HG02763 (cell line): ENCODE data around the gene PELI2.

Experiments used
- ATAC-seq: cut with Tn5 transposase; IDR thresholded peaks from one replicate; pipeline ENCODE4 v1.9.1; 2021; ENCODE audit warnings: mild to moderate bottlenecking, moderate library complexity; ENCODE audit not compliant: unreplicated experiment

The PELI2 gene

DNA sequence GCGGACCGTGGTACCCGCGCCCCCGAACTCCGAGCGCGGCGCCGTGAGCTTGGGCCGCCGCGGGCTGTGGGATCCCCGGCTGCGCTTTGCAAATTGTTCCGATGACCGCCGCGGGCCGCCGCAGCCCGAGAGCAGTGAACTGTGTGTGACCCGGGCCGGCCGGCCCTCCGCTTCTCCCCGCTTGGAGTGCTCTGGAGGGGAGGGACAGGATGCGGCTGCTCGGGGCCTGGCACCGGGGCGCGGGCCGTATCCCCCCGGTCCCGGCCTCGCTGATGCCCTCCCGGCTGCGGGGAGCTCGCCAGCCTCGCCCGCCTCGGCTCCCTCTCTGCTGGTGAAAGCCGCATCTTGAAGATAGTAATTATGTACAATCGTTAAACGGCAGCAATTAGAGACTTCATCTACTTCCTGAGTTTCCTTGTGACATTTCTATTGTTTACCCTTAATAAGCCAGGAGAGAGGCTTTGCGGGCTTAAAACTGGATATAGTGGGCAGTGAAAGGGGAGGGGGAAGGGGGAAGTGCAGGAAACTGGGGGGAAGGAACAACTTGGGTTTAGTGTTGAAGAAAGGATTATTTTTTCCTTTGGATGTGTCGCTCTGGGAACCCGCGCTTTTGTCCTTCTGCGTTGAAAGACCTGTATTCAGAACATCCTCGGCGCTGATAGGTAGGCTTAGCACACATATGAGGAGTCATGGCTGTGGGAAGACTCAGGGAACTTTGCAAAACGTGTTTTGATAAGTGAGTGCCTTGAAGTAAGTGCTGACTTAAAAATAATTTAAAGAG lies 1.2 kb downstream of the PELI2 start:
- no peak for ATAC-seq

DNA sequence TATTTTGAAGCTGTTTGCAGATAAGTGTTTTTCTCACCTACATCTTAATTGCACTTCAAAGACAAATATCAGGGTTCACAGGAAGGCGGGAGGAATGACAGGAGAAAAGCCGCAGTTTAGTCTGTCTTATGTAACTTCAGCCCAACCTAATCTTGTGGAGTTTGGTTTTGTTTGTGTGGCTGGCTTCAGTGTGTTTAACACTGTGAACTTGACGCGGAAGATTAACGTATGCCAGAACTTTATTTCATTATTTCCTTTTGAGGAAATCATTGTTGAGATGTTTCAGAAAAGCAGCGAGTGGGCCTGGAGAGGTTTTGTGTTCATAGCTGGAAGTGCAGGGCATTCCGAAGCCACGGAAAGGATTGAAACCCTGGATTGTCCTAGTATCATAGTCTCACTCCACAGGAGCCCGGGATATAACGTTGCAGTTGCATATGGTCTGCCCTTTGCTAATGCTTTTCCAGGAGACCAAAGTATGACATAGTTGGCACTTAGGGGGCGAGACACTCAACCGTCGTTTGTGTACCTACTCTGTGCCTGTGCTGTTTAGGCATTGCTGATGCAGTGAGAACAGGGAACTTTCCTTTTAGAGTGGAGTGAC lies 2.0 kb downstream of the PELI2 start:
- ATAC-seq: no peak

DNA sequence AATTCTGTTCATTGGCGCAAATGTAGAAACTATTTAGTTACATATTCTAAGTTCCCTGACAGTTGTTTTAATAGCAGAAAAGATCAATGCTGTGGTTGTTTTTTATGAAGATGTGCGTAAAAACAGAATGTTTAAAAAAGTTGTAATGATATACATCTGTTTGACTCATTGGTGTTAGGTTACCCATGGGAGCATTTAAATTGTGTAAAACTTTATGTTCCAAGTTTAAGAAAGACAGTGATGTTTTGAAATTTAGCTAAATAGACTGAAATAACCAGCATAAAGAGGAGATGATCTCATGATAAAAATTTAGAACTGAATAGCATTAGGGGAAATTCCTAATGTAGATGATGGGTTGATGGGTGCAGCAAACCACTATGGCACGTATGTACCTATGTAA lies 3.6 kb downstream of the PELI2 start:
- ATAC-seq: no peak

DNA sequence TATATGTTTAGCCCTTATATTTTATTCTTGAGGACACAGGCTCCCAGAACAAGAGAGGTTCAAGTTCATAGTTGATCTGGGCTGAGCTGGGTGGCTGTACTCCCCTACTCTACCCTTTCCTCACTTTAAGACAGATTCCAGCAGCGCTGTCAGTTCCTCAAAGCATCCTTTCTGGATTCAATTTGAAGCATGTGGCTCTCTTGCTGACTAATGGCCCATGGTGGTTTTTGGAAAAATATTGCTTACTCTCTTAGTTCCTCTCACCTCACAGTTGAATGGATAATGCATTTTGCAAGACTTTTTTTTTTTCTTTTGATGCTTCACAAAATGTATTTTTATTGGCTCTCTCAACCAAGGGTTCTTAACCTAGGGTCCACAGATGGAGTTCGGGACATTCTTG lies 4.1 kb downstream of the PELI2 start:
- no peak for ATAC-seq

DNA sequence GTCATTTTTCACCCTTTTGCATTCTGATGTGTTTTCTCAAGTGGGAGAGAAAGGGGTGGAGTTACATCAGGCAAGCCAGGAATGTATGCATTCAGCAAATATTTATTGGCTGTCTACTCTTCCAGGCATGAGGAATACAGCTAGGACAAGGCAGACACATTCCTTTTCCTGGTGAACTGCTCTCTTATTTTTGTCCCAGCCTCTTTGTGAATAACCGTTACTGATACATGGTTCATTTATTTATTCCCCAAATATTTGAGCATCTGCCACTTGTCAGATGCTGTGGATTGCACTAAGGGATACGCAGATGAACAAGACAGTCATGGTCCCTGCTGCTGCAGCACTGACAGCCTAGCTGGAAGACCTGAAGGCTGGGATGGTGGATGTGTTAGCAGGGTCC lies 6.1 kb downstream of the PELI2 start:
- ATAC-seq: no peak

DNA sequence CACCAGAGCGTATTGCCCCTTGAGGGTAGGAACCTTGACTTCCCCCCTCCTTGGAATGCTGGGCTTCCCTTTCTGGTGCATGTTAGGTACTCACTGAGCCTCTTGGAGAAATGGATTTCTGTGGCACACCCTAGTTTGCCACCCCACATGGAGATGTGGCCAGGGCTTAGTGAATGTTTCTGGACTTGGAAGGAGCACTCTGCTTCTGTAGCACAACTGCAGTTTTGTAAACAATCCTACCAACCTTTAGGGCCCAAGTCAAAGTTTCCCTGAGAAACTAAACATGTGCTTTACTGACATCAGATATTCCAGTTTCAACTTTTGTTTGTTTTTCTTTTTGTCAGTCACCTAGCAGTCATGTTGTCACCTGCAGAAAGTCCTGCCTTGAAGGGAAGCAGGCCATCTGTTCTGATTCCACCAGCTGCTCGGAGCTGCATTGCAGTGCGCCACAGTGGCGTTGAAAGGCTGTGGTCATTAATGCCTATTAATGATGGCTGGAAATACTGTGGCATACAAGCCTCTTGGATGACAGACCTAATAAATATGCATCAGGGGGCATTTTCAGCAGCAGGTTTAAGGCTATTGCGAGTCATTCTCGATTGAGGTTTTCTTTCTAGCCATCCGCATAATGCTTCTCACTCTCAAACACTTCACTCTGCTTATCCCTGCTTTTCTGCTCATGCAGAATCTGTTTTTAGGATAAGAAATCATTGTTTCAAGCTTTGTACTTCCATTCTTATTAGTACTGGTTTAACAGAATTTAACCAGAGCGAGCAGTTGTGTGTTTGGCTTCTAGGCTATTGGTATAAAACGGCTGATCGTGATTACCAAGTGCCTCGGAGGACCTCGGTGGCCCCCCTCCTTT lies 7.8 kb downstream of the PELI2 start:
- ATAC-seq: no peak

DNA sequence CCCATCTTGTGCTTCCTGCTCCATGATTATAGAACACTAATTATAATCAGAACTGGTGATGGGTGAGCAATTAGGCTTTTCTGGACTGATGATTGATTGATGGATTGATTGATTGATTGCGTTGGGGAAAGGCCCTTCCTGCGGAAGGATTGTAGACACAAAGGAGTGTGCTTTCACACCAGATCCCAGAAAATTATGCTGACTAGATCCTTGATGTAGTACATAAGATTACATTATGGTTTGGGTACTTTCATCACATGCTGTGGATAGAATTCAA lies 8.4 kb downstream of the PELI2 start:
- ATAC-seq: no peak

DNA sequence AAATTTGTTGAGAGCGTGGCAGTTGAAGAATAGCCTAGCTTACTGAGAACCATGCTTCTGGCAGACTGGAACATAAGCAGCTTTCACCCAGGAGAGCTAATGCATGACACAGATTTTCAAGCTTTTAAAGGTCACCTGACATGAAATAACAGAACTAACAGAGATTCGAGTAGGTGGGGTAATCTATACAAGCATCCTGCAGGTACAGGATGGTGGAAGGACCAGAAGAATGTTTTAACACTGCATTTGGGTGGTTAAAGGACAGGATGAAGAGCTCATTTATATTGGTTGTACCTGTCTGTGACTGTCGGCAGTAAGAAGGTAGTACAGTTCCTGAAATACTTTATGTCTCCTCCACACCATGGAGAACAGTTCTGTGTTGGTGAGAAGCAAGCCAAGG lies 8.9 kb downstream of the PELI2 start:
- ATAC-seq: no peak

DNA sequence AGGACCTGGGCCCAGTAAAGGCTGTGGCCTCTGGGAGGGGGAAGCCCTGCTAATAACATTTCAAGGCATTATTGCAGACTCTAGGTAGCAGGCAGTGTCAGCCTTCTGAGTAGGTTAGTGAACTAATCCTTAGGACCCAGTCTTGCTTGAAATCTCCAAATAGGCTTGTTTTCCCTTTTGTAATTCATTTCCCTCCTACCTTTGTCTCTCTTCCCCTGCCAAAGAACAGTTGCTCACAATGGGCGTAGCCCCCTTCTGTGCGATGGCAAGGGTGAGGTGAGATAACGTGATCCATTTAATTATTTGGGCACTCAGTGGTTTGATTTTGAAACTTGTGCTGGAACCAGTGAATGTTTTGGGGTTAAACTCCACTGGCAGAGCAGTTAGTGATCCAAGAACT lies 10.9 kb downstream of the PELI2 start:
- ATAC-seq: no peak

DNA sequence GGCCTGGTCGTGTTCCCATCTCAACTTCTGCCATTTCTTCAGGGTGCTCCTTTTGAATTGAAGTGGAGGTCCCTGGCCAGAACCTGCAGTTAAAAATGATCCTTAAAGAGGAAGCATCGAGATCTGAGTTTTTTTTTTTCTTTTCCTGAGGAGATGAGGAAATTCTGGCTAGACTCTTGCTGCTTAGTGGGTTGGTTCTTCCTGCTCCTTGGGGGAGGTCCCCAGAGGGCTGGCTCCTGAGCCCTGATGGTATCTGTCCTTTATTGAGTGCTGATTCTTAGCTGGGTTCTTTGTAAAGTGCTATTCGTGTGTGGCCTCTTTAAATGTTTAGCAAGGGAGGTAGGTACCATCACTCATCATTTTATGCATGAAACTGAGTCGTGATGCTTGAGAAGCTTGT lies 11.7 kb downstream of the PELI2 start:
- ATAC-seq: no peak

DNA sequence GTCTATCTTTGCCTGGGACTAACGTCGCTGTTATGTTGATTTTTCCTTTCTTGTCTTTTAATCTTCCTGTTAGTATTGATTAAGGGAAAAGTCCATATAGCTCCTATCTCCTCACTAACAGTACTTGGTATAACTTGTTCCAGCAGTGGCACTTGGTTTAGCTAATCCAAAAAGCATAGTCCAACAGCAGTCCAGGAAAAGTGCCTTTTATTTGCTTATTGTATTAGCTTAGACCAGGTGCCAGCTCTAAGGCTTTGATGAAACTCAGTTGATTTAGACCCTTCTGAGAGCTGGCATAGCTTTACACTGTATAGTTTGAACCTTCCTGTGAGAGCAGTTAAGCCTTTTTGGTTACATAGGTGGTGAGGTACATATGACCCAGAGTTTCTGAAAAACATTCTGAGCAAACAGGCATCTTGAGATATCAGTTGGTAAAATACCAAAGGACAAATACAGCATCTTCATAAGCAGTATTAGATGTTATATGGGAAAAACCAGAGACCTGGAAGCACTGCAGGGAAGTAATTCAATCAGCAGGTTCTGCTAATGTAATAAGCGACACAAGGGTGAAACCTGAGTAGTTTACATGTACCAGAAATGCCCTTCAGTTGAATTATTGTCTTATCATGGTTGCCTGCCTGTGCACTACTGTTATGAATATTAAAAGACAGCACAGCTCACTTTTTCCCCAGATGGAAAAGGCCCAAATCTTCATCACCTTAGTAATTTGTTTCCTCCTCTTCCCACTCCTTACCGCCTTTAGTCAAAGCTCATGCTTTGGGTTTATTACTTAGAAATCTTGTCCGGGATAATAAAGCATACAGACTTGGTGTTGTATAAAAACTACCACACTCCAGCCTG lies 13.0 kb downstream of the PELI2 start:
- ATAC-seq: no peak

DNA sequence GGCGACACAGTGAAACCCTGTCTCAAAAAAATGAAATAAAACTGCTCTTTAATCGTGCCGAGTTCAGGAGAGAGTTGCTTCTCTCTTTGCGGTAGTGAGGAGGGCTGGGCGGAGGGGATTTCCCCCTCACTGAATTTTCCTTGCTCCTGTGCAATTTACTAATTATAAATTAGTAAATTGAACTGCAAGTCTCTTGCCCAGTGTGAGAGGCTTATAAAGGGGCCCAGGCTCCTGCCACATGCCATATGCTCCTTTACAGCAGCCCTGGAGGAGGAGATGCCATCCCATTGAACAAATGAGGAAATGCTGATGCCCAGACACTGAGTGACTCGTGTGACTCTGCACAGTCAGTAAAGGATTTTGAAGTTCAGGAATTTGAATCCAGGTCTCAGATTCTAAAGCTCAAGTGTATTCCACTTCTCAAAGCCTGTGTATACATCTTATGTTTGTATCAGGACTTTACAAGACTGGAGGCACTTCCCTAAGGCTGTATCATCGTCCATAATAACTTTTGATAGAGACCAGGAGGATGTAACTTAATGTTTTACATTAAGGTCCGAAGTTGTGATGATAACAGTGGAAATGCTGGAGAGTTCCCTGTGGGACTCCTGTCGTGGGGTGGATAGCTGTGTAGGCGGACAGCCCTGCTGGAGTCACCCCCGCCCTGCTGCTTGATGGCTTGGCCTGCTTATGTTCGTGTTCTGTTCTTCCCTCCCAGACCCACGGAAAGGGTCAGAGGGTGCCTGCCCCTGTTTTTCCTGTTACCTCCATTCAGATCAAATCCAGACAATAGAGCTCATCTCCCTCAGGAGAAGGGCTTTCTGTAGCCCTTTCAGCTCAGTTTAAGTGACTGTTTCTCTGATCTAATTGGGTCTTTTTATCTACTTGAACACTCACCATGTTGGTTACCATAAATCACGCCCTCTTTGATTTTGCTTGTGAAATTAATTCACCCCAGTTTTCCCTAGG lies 13.9 kb downstream of the PELI2 start:
- ATAC-seq: no peak

DNA sequence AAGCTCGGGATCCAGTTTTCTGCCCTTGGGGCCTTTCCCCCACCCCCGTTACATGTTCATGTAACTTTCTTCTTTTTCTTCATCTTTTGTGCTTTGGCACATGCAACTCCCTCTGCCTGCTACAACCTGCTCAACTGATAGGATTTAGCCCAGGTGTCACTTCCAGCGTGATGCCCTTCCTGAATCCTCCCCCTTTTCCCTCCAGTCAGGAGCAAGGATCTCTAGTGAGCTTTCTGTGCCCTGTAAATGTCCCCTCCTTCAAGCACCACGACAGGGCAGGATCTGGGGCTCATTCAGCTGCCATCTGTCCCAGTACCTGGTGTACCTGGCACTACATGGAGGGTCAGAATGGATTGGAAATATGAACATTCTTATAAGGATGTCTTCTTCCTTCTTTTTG lies 15.3 kb downstream of the PELI2 start:
- ATAC-seq: no peak

DNA sequence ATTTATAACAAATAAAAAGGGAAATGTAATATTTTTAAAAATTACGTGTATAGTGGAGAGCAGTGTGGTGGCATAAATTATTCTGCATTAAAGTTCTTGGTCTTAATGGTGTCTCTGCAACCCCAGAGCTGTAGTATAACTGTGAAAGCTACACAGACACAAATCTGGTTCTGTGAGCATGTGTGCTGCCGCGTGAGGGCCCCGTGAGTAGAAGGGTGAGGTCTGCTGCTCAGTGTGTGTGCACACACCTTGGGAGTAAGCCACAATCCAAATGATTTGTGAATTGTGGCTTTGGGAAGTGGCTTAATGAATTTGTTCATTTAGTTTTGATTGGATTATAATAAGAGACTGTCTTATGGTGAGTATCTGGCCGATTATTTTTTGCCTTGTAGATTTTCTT lies 16.8 kb downstream of the PELI2 start:
- no peak for ATAC-seq

DNA sequence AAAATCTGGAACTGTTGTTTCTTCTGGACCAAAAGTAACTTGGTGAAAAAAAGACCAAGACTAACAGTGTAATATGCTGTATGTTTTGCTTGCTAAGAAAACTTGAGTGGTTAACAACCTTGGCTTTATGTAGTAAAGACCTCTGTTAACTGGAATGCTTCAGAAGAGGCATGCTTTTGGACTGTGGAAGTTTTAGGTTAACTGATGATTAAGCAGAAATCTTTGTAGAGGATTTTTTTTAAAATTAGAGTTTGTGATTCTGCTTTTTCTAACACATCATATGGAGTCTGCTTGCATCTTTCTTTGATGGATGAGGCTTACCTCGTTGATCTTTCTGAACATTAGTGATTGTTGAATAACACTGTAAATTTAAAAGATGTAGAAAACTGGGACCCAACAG lies 17.5 kb downstream of the PELI2 start:
- ATAC-seq: no peak

DNA sequence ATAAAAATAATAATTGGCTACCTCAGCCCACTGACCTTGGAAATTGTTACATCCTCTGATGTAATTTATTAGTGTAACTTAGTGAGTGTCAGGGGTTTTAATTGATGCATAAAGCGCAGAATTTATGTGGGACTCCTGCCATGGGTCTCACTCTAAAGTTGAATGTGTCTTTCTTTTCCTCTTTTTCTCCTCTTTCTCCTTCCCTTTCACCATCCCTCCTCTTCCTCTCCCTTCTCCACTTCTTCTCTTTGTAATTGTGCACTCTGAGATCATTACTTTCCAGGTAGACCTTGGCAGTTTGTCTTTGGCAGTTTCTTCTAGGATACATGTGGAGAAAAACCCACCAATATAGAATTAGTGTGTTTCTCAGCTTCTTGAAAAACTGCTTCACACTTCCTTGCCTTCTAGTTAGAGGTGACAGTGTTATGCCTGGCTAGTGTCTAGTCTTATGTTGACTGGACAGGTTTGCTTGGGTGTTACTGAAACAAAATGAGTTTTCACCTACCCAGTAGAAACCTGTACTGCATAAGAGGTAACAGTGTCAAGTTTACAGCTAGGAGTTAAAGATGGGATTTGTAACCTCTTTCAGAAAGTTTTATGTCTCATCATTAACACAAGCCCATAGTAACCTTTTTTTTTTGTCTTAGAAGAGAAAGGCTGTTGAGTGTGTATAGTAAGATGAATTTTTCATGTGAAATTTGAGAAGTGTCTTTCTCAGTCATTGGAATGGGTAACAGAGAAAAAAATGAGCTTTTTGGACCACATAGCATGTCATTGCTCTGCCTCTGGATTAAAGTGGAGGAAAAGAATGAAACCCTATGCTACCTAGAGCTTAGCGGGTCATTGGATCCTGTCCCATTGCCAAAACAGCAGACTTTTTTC lies 18.6 kb downstream of the PELI2 start:
- no peak for ATAC-seq

DNA sequence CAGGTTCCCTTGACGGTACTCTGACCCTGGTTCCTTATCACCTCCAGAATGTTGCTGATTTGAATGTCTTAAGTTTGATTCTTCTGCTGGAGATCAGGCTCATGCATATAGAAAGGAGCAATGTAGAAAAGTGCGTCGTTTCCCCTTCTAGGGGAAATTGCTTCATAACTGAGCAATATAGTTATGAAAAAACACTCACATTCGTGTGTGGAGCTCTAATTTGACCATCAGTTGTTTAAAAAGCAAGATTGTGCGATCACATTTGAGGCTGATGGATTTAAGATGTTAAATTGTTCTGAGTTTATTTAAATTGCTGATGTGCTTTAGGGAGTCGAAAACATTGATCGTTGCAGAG lies 19.2 kb downstream of the PELI2 start:
- no peak for ATAC-seq

DNA sequence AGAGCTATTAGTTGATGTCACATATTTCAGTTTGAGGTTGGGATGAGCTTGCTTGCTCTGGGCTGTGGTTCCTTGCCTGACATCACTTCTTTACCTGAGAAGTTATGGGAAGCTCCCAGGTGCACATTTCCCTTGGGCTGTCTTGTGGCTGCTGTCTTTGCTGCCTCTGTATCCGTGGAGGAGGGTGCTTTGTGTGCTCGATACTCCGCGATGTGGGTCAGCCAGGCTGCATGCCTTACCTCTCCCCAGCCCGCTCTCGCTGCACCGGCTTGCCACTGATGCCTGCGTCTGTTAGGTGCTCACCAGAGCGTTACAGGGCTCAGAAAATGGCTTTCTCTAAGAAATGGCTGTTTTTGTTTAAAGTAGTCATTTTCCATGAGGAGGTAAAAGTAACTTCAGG lies 19.6 kb downstream of the PELI2 start:
- ATAC-seq: no peak

DNA sequence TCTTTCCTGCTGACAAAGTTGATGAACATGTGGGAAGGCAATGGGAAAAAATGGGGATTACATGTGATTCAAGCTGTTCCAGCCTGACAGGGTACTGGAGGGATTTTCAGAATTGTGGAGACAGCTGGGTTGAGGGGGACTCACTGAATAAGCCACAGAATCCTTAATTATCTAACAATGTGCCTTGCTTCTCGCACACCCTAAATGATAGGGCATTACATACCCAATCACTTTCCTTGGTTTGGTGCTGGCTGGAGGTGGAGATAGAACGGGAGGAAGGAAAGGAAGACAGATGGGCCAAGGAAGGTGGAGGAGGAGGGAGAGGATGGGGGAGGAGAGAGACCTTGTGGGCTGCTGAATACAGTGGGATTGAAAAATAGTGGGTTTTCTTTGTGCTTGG lies 20.7 kb downstream of the PELI2 start:
- no peak for ATAC-seq
